Esophagus squamous epithelium (tissue), 4 donors: ENCODE data around the gene MADCAM1.

Experiments
- POLR2A ChIP-seq, 4 donors: fragments of 450-650 bp; IDR thresholded peaks; one replicate each; pipeline ENCODE4 v1.6.1; 2017; ENCODE audit warnings: antibody characterized with exemption in 4 of 4, mild to moderate bottlenecking in 4 of 4, moderate library complexity in 3 of 4
- TF ChIP-seq, protein P1 (sequence below), 6 experiments: fragments of 450-650 bp in 4 of 6; fragments of 200-600 bp in 2 of 6; sonication (generic) in 2 of 6; IDR thresholded peaks; one replicate each; pipeline ENCODE4 v1.5.1; 2016 to 2019; ENCODE audit warnings: antibody characterized with exemption in 6 of 6, mild to moderate bottlenecking in 4 of 6, moderate library complexity in 4 of 6

DNA sequence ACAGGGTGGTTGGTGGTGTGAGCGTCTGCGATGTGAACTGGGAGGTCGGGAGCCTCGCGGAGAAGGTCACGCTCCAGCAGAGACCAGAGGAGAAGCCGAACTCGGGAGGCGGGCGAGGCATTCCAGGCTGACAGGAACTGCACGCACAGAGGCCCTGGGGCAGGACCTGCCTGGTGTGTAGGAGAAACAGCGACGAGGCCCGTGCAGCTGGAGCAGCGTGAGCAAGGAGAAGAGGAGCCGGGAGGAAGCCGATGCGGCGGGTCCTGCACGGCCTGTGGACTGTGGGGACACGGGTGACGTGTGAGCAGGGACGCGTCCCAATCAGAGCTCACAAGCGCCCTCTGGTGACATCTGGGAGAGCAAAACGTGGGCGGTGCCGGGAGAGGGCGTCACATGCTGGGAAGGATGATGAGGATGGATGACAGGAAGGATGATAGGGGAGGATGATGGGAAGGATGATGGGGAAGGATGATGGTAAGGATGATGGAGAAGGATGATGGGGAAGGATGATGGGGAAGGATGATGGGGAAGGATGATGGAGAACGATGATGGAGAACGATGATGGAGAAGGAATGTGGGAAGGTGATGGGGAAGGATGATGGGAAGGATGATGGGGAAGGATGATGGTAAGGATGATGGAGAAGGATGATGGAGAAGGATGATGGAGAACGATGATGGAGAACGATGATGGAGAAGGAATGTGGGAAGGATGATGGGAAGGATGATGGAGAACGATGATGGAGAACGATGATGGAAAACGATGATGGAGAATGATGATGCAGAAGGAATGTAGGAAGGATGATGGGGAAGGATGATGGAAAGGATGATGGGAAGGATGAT is 16.1 kb upstream of the MADCAM1 start:
- TF ChIP-seq, protein P1, sequence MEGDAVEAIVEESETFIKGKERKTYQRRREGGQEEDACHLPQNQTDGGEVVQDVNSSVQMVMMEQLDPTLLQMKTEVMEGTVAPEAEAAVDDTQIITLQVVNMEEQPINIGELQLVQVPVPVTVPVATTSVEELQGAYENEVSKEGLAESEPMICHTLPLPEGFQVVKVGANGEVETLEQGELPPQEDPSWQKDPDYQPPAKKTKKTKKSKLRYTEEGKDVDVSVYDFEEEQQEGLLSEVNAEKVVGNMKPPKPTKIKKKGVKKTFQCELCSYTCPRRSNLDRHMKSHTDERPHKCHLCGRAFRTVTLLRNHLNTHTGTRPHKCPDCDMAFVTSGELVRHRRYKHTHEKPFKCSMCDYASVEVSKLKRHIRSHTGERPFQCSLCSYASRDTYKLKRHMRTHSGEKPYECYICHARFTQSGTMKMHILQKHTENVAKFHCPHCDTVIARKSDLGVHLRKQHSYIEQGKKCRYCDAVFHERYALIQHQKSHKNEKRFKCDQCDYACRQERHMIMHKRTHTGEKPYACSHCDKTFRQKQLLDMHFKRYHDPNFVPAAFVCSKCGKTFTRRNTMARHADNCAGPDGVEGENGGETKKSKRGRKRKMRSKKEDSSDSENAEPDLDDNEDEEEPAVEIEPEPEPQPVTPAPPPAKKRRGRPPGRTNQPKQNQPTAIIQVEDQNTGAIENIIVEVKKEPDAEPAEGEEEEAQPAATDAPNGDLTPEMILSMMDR (IDR thresholded peaks at IDR 0.05): peak in 5 of 6 experiments; percentile 23 to 62 (median 49)
- TF ChIP-seq POLR2A (IDR thresholded peaks at IDR 0.05): no peak
